Panc1 (cell line): ENCODE data around the gene COL5A1. TPM values are rescaled to one million over a fixed set of nuclear protein-coding genes. Genes with fewer than 3 reads are reported as not detected.

Source experiments
- ATAC-seq: fragments of 200-7000 bp; cut with Tn5 transposase; 2 replicates; pipeline ENCODE4 v1.9.1; 2020; ENCODE audit warnings: mild to moderate bottlenecking, moderate library complexity
- BruUV-seq: library from RNA; stranded (reverse); fragments of 400-500 nt; replicated peaks from 2 replicates; lab custom pipeline; 2021; lab: Mats Ljungman, UMichigan
- CTCF ChIA-PET: fragments of 300-600 bp; sonication (Branson Sonifier 250); formaldehyde crosslinking; loops from one replicate; lab custom pipeline; 2022; ENCODE audit warnings: antibody characterized with exemption; lab: Charles Lee
- POLR2A ChIA-PET: fragments of 300-600 bp; sonication (Branson Sonifier 250); formaldehyde crosslinking; loops from one replicate; lab custom pipeline; 2022; ENCODE audit warnings: antibody characterized with exemption; lab: Charles Lee
- DNase-seq: peaks from one replicate; pipeline ENCODE4 v3.0.0-alpha.2; 2010; ENCODE audit warnings: low read depth, low spot score
- H3K27ac ChIP-seq: 2 replicates; pipeline ENCODE4 v1.5.1; 2011; ENCODE audit warnings: mild to moderate bottlenecking, low read length, inconsistent platforms
- H3K27me3 ChIP-seq: fragments of 200-500 bp; sonication (Bioruptor generic); 2 replicates; pipeline ENCODE4 v1.6.0; 2014; ENCODE audit warnings: low read length, inconsistent platforms; ENCODE audit not compliant: control insufficient read depth, insufficient read depth
- H3K36me3 ChIP-seq: fragments of 200-500 bp; sonication (Bioruptor generic); 2 replicates; pipeline ENCODE4 v1.5.1; 2014; ENCODE audit warnings: inconsistent platforms, mild to moderate bottlenecking, low read length, moderate library complexity; ENCODE audit not compliant: control insufficient read depth, insufficient read depth
- H3K4me1 ChIP-seq: 2 replicates; pipeline ENCODE4 v1.5.1; 2011; ENCODE audit warnings: inconsistent platforms, mild to moderate bottlenecking, low read length, moderate library complexity; ENCODE audit not compliant: control insufficient read depth, insufficient read depth
- H3K4me3 ChIP-seq, 2 experiments: 2 replicates each; pipeline ENCODE4 v1.5.1; 2011 to 2012; ENCODE audit warnings: low read depth in 2 of 2, low read length in 2 of 2, mild to moderate bottlenecking in 2 of 2, inconsistent platforms in 1 of 2, moderate library complexity in 1 of 2
- H3K9me3 ChIP-seq: fragments of 200-500 bp; sonication (Bioruptor generic); 2 replicates; pipeline ENCODE4 v1.5.1; 2014; ENCODE audit warnings: low read depth, mild to moderate bottlenecking, inconsistent platforms, low read length, moderate library complexity; ENCODE audit not compliant: control insufficient read depth, insufficient read depth
- POLR2AphosphoS5 ChIP-seq: IDR thresholded peaks from 2 replicates; pipeline ENCODE4 v1.6.1; 2012; ENCODE audit warnings: mild to moderate bottlenecking, low read depth, low read length, moderate library complexity
- SIN3A ChIP-seq: IDR thresholded peaks from 2 replicates; pipeline ENCODE4 v1.6.1; 2012; ENCODE audit warnings: low read depth, mild to moderate bottlenecking, low read length, moderate library complexity, borderline replicate concordance; ENCODE audit not compliant: insufficient read depth
- TCF7L2 ChIP-seq: IDR thresholded peaks from 2 replicates; pipeline ENCODE4 v1.6.1; 2011; ENCODE audit warnings: mild to moderate bottlenecking, low read depth, low read length, inconsistent platforms
- in situ Hi-C: cut with HindIII; loops from 2 replicates; pipeline ENCODE4 v1.10.0; 2016; ENCODE audit warnings: low sequenced_read_pairs, low pct_unique_long_range_greater_than_20kb
- intact Hi-C: fragments of 100-400 bp; cut with micrococcal nuclease; formaldehyde crosslinking; loops from one replicate; pipeline ENCODE4 v1.10.0; 2022; ENCODE audit not compliant: unreplicated experiment
- total RNA-seq: library from RNA; stranded (reverse); gene quantifications from one replicate; pipeline ENCODE4 v1.2.1, GENCODE V29; 2021; ENCODE audit not compliant: unreplicated experiment
- TF ChIP-seq, protein P1 (sequence below): fragments of 450-650 bp; IDR thresholded peaks from 2 replicates; pipeline ENCODE4 v1.5.1; 2017; ENCODE audit warnings: mild to moderate bottlenecking
- TF ChIP-seq, protein P2 (sequence below), 2 experiments: IDR thresholded peaks; 2 replicates each; pipeline ENCODE4 v1.6.1; 2011 to 2012; ENCODE audit warnings: low read depth in 2 of 2, control low read depth in 1 of 2, low read length in 1 of 2, mild to moderate bottlenecking in 1 of 2, moderate library complexity in 1 of 2; ENCODE audit not compliant: insufficient read depth in 1 of 2

COL5A1 gene
- total RNA-seq, 1 experiment from 2014 or later, result 5.7 TPM

DNA sequence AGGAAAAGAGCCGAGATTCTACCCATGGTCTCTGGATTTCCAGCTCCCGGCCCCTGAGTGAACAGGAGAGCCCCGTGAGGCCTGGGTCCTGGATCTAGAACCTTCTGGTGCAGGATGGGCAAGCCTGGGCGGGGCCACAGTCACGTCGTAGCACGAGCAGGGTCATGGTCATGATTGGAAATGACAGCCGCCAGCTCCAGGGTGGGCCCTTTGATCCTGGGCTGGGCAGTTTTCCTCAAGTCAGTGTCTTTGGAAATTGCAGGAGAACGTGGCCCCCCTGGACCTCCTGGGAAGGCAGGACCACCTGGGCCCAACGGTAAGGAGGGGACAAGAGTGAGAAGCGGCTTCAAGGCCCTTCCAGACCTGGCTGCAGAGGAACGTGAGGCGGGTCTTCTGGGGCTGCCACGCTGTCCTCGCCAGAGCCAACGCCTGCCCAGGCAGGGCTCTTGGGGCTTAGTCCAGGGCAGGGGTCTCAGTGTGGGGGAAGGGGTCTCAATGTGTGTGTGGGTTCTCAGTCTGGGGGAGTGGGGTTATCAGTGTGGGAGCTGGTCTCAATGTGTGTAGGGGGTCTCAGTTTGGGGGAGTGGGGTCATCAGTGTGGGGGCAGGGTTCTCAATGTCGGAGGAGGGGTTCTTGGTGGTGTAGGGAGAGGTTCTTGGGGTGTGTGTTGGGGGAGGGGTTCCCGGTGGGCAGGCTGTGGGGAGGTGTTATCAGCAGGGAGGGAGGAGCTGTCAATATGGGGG is 241.6 kb downstream of the COL5A1 start:
- in situ Hi-C loops (no loop called here), intact Hi-C loops (no loop called here)
- H3K4me1 ChIP-seq, result no peaks in the 10 kb centered on the region
- TF ChIP-seq SIN3A (no peak), TCF7L2 (no peak), POLR2AphosphoS5 (no peak)
- TF ChIP-seq, protein P1, sequence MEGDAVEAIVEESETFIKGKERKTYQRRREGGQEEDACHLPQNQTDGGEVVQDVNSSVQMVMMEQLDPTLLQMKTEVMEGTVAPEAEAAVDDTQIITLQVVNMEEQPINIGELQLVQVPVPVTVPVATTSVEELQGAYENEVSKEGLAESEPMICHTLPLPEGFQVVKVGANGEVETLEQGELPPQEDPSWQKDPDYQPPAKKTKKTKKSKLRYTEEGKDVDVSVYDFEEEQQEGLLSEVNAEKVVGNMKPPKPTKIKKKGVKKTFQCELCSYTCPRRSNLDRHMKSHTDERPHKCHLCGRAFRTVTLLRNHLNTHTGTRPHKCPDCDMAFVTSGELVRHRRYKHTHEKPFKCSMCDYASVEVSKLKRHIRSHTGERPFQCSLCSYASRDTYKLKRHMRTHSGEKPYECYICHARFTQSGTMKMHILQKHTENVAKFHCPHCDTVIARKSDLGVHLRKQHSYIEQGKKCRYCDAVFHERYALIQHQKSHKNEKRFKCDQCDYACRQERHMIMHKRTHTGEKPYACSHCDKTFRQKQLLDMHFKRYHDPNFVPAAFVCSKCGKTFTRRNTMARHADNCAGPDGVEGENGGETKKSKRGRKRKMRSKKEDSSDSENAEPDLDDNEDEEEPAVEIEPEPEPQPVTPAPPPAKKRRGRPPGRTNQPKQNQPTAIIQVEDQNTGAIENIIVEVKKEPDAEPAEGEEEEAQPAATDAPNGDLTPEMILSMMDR, result no peak
- TF ChIP-seq, protein P2, sequence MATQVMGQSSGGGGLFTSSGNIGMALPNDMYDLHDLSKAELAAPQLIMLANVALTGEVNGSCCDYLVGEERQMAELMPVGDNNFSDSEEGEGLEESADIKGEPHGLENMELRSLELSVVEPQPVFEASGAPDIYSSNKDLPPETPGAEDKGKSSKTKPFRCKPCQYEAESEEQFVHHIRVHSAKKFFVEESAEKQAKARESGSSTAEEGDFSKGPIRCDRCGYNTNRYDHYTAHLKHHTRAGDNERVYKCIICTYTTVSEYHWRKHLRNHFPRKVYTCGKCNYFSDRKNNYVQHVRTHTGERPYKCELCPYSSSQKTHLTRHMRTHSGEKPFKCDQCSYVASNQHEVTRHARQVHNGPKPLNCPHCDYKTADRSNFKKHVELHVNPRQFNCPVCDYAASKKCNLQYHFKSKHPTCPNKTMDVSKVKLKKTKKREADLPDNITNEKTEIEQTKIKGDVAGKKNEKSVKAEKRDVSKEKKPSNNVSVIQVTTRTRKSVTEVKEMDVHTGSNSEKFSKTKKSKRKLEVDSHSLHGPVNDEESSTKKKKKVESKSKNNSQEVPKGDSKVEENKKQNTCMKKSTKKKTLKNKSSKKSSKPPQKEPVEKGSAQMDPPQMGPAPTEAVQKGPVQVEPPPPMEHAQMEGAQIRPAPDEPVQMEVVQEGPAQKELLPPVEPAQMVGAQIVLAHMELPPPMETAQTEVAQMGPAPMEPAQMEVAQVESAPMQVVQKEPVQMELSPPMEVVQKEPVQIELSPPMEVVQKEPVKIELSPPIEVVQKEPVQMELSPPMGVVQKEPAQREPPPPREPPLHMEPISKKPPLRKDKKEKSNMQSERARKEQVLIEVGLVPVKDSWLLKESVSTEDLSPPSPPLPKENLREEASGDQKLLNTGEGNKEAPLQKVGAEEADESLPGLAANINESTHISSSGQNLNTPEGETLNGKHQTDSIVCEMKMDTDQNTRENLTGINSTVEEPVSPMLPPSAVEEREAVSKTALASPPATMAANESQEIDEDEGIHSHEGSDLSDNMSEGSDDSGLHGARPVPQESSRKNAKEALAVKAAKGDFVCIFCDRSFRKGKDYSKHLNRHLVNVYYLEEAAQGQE (IDR thresholded peaks at IDR 0.05; ENCODE audit: insufficient read depth in 1 of 2, low read depth in 2 of 2, low read length in 1 of 2), result no peak
- H3K9me3 ChIP-seq, result no peaks in the 10 kb centered on the region
- no peaks in the 10 kb centered on the region for H3K36me3 ChIP-seq
- no TSS peak for BruUV-seq
- H3K27ac ChIP-seq, result no peak overlapping the region
- POLR2A ChIA-PET, result no interaction called here
- DNase-seq, result no peak
- CTCF ChIA-PET, result no interaction called here
- H3K27me3 ChIP-seq, result no peaks in the 10 kb centered on the region; the same call in 1 of the 2 replicates
- ATAC-seq, result no peak
- H3K4me3 ChIP-seq, result no peak overlapping the region

DNA sequence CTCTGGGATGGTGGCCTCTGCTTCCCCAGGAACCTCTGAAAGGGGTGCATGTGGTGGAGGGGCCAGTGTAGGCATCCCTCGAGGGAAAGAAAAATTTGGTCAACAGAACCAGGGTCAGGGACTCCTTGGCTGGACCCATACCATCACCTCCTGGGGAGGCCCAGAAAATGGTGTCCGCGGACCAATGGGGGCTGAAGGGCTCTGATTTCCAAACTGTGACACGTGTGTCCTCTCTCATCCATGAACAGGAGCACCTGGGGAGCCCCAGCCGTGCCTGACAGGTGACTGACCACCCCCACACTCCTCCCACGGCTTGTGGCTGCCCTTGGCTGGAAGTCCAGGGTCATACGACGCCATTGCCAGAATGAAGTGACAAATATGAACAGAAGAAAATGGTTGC is 242.9 kb downstream of the COL5A1 start:
- POLR2A ChIA-PET, result no interaction called here
- no peak for DNase-seq
- no peak overlapping the region for H3K27ac ChIP-seq
- no peaks in the 10 kb centered on the region for H3K4me1 ChIP-seq
- H3K9me3 ChIP-seq, result no peaks in the 10 kb centered on the region
- no peaks in the 10 kb centered on the region; the same call in 1 of the 2 replicates for H3K27me3 ChIP-seq
- TF ChIP-seq POLR2AphosphoS5, result no peak
- TF ChIP-seq SIN3A, result no peak
- TF ChIP-seq TCF7L2, result no peak
- TF ChIP-seq, protein P2 (IDR thresholded peaks at IDR 0.05; ENCODE audit: insufficient read depth in 1 of 2, low read depth in 2 of 2, low read length in 1 of 2), result no peak
- intact Hi-C loops, result no loop called here
- no peaks in the 10 kb centered on the region for H3K36me3 ChIP-seq
- no TSS peak for BruUV-seq
- no peak for ATAC-seq
- in situ Hi-C loops, result no loop called here
- CTCF ChIA-PET, result no interaction called here
- H3K4me3 ChIP-seq, result no peak overlapping the region
